Sigmoid colon (tissue), 4 donors: ENCODE data around the gene FTO.

Experiments
- EP300 ChIP-seq, 4 donors: sonication (generic); formaldehyde crosslinking; IDR thresholded peaks; one replicate each; pipeline ENCODE4 v1.6.1; 2017; ENCODE audit warnings: antibody characterized with exemption in 4 of 4
- POLR2A ChIP-seq, 2 donors: fragments of 450-650 bp; IDR thresholded peaks; one replicate each; pipeline ENCODE4 v1.6.1; 2016; ENCODE audit warnings: antibody characterized with exemption in 2 of 2, mild to moderate bottlenecking in 2 of 2, moderate library complexity in 2 of 2
- POLR2AphosphoS5 ChIP-seq, 4 donors: sonication (generic); formaldehyde crosslinking; IDR thresholded peaks; one replicate each; pipeline ENCODE4 v1.6.1; 2017; ENCODE audit warnings: antibody characterized with exemption in 4 of 4
- TF ChIP-seq, protein P1 (sequence below), 4 experiments: fragments of 450-650 bp in 3 of 4; fragments of 200-600 bp in 1 of 4; IDR thresholded peaks; one replicate each; pipeline ENCODE4 v1.5.1; 2016 to 2019; ENCODE audit warnings: antibody characterized with exemption in 4 of 4, mild to moderate bottlenecking in 3 of 4, moderate library complexity in 2 of 4

DNA sequence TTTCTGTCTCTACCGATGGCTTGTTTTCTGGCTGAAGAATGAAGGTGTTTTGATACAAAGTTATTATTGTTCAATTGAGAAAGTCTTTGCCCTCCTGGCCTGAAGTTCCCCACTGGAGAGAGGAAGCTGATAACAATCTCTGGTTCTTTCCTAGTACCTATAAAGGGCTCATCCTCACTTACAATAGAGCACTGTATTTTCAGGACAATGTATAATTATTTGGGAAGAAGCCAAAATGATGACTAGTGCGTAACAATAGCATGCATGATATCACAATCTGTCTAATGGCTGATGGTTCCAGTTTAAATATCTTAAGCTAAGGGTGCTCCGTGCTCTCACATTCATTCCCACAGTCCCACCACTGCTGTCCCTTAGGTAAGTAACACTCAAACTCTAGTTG lies 351.9 kb downstream of the FTO start:
- TF ChIP-seq, protein P1, sequence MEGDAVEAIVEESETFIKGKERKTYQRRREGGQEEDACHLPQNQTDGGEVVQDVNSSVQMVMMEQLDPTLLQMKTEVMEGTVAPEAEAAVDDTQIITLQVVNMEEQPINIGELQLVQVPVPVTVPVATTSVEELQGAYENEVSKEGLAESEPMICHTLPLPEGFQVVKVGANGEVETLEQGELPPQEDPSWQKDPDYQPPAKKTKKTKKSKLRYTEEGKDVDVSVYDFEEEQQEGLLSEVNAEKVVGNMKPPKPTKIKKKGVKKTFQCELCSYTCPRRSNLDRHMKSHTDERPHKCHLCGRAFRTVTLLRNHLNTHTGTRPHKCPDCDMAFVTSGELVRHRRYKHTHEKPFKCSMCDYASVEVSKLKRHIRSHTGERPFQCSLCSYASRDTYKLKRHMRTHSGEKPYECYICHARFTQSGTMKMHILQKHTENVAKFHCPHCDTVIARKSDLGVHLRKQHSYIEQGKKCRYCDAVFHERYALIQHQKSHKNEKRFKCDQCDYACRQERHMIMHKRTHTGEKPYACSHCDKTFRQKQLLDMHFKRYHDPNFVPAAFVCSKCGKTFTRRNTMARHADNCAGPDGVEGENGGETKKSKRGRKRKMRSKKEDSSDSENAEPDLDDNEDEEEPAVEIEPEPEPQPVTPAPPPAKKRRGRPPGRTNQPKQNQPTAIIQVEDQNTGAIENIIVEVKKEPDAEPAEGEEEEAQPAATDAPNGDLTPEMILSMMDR (IDR thresholded peaks at IDR 0.05) = no peak
- no peak for TF ChIP-seq POLR2A (IDR thresholded peaks at IDR 0.05)
- no peak for TF ChIP-seq EP300 (IDR thresholded peaks at IDR 0.05)
- TF ChIP-seq POLR2AphosphoS5 (IDR thresholded peaks at IDR 0.05) = no peak
